ENCODE results near the gene MYO7B.
A peak's percentile ranks its signal among the peaks of the same experiment; 100 is the strongest.

Gene MYO7B

DNA sequence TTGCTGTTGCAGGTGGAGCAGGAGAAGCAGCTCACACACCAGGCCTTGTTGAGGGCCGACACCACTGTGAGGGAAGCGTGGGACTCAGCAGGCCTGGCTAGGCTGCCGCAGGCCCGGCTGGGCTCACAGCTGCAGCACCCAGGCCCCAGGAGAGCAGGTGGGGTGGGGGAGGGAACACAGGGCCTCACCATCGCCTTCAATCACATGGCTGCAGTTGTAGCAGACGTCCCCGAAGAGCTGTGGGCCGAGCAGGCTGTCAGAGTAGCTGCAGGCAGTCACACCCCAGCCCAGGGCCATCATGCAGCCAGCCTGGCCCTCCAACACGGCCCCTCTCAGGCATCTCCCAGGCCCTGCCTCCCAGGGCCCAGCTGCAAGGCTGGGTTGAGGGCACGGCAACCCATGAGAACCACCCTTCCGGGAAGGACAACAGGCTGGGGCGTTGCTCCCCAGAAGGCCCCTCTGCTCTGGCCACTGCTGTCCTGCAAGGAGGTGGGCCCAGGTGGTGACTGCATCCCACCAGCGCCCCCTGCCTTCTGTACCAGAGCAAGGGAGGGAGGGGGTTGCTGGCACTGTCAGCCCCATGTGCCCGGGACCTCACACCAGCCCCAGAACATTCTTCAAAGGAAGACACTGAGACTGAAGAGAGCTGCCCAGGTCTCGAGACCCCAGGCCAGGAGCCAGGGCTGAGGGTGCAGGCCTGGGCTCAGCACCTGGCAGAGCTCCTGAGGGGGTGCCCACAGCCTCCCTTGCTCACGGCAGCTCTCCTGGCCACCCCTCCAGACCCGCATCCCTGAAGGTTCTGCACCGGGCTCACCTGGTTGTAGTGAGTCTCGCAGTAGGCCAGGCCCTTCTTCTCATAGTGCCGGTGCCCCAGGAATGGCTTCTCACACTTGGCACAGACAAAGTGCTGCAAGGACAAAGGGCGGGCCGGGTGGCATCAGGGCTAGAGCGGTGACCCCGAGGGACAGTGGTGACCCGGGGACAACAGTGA, 104.9 kb downstream of the MYO7B start:
- DNase-seq, result peak; percentile 17

- DNase-seq, result no peak
These were observed 105.7 kb downstream of the MYO7B start for GRCh38 chr2:127641133-127641532.

- DNase-seq, result peak; percentile 44
These were observed 106.5 kb downstream of the MYO7B start for GRCh38 chr2:127641846-127642507.

GRCh38 chr2:127642706-127643438, 107.4 kb downstream of the MYO7B start:
- DNase-seq, result no peak

- DNase-seq, result no peak
These were observed 108.1 kb downstream of the MYO7B start for GRCh38 chr2:127643439-127644065.

DNA sequence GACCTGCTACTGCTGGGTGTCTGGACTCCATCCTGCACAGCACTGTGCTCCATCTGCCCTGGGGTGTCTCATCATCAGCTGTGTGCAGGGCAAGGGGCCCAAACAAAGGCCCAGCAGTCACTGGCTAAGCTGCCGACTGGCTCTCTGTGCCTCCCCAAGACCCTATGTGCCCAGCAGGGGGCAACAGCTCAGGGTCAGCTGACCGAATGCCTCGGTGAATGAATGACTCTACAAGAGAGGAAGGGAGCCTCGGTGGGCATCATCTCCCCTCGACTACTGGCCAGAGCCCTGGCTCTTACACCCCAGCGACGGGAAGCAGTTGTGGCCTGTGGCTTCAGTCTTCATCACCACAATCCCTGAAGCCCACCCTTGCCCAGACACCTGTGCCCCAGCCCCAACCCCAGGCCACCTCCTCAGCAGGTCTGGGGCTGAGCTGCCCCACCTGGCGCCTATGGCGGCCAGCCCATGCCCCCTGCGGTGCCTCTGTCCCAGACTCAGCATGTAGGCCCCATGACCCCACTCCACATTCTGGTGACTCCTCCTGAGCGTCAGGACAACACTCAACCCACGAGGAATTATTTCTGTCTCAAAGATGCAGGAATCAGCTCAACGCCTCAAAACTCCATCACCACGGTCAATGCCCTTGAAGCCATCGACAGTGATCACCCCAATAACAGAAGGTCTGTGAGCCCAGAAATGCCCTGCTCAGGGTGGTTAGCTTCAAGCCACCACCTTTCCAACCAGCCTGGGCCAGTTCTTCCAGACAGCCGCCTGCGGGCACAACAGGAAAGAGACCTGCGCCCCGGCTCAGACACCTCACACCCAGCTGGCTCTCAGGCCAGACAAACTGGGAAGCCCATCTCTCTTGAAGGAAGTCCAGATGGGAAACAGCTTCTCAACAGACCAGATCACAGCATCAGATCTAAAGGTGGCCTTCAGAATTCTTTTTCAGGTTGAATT, 108.9 kb downstream of the MYO7B start:
- DNase-seq, result no peak

- no peak for DNase-seq
These were observed 109.5 kb downstream of the MYO7B start for GRCh38 chr2:127645026-127645394.

GRCh38 chr2:127645395-127646291, 110.2 kb downstream of the MYO7B start, which contains the start of gene GPR17:
TSS of gene GPR17 (plus strand) at chr2:127646153. CDS start at chr2:127650736, 4,583 bp downstream.
- DNase-seq, result no peak

GRCh38 chr2:127646487-127647241, 111.2 kb downstream of the MYO7B start:
- no peak for DNase-seq

- no peak for DNase-seq
These were observed 112.0 kb downstream of the MYO7B start for GRCh38 chr2:127647242-127648190.

DNA sequence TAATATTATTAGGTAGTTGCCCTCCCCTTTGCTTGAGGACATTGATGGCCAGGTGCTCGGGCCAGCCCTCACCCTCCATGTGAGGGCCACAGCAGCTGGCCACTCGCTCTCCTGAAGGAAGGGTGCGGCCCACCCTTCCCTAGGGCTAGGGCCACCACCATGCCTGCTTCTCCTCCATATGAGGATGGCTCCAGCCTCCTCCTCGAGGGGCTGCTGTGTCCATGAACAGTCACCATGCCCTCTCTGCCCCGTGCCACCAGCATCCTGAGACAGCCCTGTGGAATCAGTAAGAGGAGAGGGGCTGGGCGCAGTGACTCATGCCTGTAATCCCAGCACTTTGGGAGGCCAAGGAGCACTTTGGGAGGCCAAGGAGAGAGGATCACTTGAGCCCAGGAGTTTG, 112.8 kb downstream of the MYO7B start:
- no peak for DNase-seq

DNA sequence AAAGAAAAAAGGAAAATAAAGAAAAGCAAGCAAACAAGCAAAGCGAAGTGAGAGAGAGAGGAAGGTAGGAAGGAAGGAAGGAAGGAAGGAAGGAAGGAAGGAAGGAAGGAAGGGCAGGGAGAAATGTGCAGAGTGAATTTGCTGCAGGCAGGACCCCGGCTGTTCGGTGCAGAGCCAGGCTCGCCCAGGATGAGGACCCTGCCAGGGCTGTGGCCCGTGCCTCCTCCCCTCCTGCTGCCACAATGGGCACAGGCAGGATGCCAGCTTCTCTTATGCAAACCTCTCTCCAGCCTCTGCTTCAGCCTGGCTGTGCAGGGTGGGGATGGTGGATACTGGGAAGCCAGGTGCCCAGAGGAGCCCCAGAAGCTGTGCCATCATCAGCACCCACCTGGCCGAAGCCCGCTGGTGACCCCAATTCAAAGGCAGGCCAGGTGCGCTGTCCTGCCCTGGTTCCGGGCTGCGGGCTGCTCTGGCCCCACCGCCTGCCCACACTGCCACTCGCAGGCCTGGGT, 113.7 kb downstream of the MYO7B start:
- no peak for DNase-seq

- peak; percentile 80 for DNase-seq
These were observed 114.2 kb downstream of the MYO7B start for GRCh38 chr2:127649684-127650040.

DNA sequence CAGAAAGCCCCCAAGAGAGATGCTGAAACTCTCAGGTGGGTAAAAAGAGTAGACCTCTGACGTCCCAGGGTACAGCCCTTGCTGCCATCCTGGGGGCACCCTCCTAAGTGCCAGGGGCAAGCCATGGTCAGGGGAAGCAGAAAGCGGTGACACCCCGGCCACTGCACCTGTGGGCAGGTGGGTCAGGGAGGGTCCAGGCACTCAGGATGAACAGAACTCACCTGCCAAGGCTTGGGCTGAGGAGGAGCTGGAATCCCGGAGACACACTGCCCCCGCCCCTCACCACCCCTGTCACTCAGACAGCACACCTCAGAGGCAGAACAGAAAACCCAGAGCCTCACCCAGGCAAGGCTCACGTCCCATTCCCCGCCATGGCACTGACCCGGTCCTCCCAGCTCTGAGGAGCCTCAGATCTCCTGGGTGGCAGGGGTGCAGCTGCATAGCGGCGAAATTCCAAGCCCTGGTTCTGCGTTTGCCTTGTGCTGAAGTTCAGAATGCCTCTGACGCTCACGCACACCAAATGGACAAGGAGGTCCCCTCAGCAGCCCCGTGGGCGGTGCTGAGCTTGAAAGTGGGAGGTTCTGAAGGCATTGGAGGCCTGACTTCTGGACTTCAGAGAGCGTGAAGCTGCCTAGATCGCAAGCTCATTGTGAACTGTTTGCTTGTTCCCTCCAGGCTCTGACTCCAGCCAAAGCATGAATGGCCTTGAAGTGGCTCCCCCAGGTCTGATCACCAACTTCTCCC, 114.7 kb downstream of the MYO7B start:
- DNase-seq, result no peak

GRCh38 chr2:127650785-127651380, 115.4 kb downstream of the MYO7B start:
- DNase-seq, result no peak

GRCh38 chr2:127651381-127651809, 115.9 kb downstream of the MYO7B start:
- no peak for DNase-seq

- no peak for DNase-seq
These were observed 116.6 kb downstream of the MYO7B start for GRCh38 chr2:127651971-127652550.
